Memory B cell (primary cell): ENCODE results near the gene IREB2.

Experiments
- ATAC-seq: fragments of 150-1000 bp; cut with Tn5 transposase; 2 replicates; pipeline ENCODE4 v1.10.0; 2021; ENCODE audit warnings: low read depth, mild to moderate bottlenecking, moderate library complexity
- DNase-seq, 2 donors: peaks; one replicate each; pipeline ENCODE4 v3.0.0; 2022; ENCODE audit warnings: low spot score in 2 of 2
- H3K27ac Mint-ChIP-seq: one replicate; pipeline ENCODE4 v1.8.0; 2022; ENCODE audit warnings: mild to moderate bottlenecking, moderate library complexity, mixed read lengths
- H3K27me3 Mint-ChIP-seq: one replicate; pipeline ENCODE4 v1.8.0; 2022; ENCODE audit warnings: mixed read lengths
- H3K36me3 Mint-ChIP-seq: one replicate; pipeline ENCODE4 v1.8.0; 2022; ENCODE audit warnings: mild to moderate bottlenecking, mixed read lengths
- H3K4me1 Mint-ChIP-seq: one replicate; pipeline ENCODE4 v1.8.0; 2022; ENCODE audit warnings: mixed read lengths
- H3K4me3 Mint-ChIP-seq: one replicate; pipeline ENCODE4 v1.8.0; 2022; ENCODE audit warnings: mild to moderate bottlenecking, moderate library complexity, mixed read lengths
- H3K9me3 Mint-ChIP-seq: one replicate; pipeline ENCODE4 v1.8.0; 2022; ENCODE audit warnings: mixed read lengths

The IREB2 gene

GRCh38 chr15:78453447-78453846 is 15.4 kb downstream of the IREB2 start:
- H3K4me3 Mint-ChIP-seq = peak overlapping the region; percentile 2
- H3K36me3 Mint-ChIP-seq = peaks cover 14% of the 10 kb centered on the region
- peaks cover 46% of the 10 kb centered on the region for H3K4me1 Mint-ChIP-seq
- no peaks in the 10 kb centered on the region for H3K27me3 Mint-ChIP-seq
- H3K9me3 Mint-ChIP-seq = peaks cover 1% of the 10 kb centered on the region
- peak; percentile 41 for ATAC-seq
- peak overlapping the region; percentile 22 for H3K27ac Mint-ChIP-seq
- DNase-seq = no peak

GRCh38 chr15:78454992-78455391 is 17.0 kb downstream of the IREB2 start:
- peaks cover 1% of the 10 kb centered on the region for H3K9me3 Mint-ChIP-seq
- H3K4me3 Mint-ChIP-seq = peak overlapping the region; percentile 4
- DNase-seq = peak in 1 of 2 donors; percentile 44
- H3K27ac Mint-ChIP-seq = peak overlapping the region; percentile 8
- ATAC-seq = peak; percentile 98
- peaks cover 45% of the 10 kb centered on the region for H3K4me1 Mint-ChIP-seq
- H3K27me3 Mint-ChIP-seq = no peaks in the 10 kb centered on the region
- peaks cover 12% of the 10 kb centered on the region for H3K36me3 Mint-ChIP-seq

GRCh38 chr15:78455749-78456148 is 17.7 kb downstream of the IREB2 start:
- H3K27me3 Mint-ChIP-seq = no peaks in the 10 kb centered on the region
- DNase-seq (no peak), ATAC-seq (no peak)
- H3K9me3 Mint-ChIP-seq = peaks cover 1% of the 10 kb centered on the region
- H3K27ac Mint-ChIP-seq = no peak overlapping the region
- H3K4me3 Mint-ChIP-seq = no peak overlapping the region
- peaks cover 10% of the 10 kb centered on the region for H3K36me3 Mint-ChIP-seq
- H3K4me1 Mint-ChIP-seq = peaks cover 41% of the 10 kb centered on the region

- no peak for DNase-seq
- no peaks in the 10 kb centered on the region for H3K27me3 Mint-ChIP-seq
- peaks cover 1% of the 10 kb centered on the region for H3K9me3 Mint-ChIP-seq
- ATAC-seq = no peak
- peaks cover 46% of the 10 kb centered on the region for H3K4me1 Mint-ChIP-seq
- no peak overlapping the region for H3K4me3 Mint-ChIP-seq
- peak overlapping the region; percentile 35 for H3K27ac Mint-ChIP-seq
- peaks cover 10% of the 10 kb centered on the region for H3K36me3 Mint-ChIP-seq
Measured at GRCh38 chr15:78456426-78456825, 18.4 kb downstream of the IREB2 start.

- Mint-ChIP-seq H3K9me3 (peaks cover 1% of the 10 kb centered on the region), H3K36me3 (peaks cover 9% of the 10 kb centered on the region), H3K4me3 (no peak overlapping the region), H3K4me1 (peaks cover 44% of the 10 kb centered on the region), H3K27ac (peak overlapping the region; percentile 35), H3K27me3 (no peaks in the 10 kb centered on the region)
- ATAC-seq = no peak
- no peak for DNase-seq
Measured at GRCh38 chr15:78457101-78457500, 19.1 kb downstream of the IREB2 start.

GRCh38 chr15:78460737-78461136 is 22.7 kb downstream of the IREB2 start:
- H3K27ac Mint-ChIP-seq = peak overlapping the region; percentile 75
- no peaks in the 10 kb centered on the region for H3K9me3 Mint-ChIP-seq
- peaks cover 21% of the 10 kb centered on the region for H3K36me3 Mint-ChIP-seq
- H3K27me3 Mint-ChIP-seq = no peaks in the 10 kb centered on the region
- no peak overlapping the region for H3K4me3 Mint-ChIP-seq
- ATAC-seq (peak; percentile 35), DNase-seq (no peak)
- H3K4me1 Mint-ChIP-seq = peaks cover 21% of the 10 kb centered on the region

GRCh38 chr15:78461171-78461888 is 23.3 kb downstream of the IREB2 start:
- H3K27ac Mint-ChIP-seq = peak overlapping the region; percentile 75
- ATAC-seq (peak; percentile 50), DNase-seq (no peak)
- no peaks in the 10 kb centered on the region for H3K27me3 Mint-ChIP-seq
- H3K36me3 Mint-ChIP-seq = peaks cover 21% of the 10 kb centered on the region
- no peaks in the 10 kb centered on the region for H3K9me3 Mint-ChIP-seq
- peaks cover 21% of the 10 kb centered on the region for H3K4me1 Mint-ChIP-seq
- no peak overlapping the region for H3K4me3 Mint-ChIP-seq

- H3K36me3 Mint-ChIP-seq = peaks cover 18% of the 10 kb centered on the region
- ATAC-seq (no peak), DNase-seq (no peak)
- no peaks in the 10 kb centered on the region for H3K9me3 Mint-ChIP-seq
- no peak overlapping the region for H3K4me3 Mint-ChIP-seq
- H3K27ac Mint-ChIP-seq = no peak overlapping the region
- H3K27me3 Mint-ChIP-seq = no peaks in the 10 kb centered on the region
- no peaks in the 10 kb centered on the region for H3K4me1 Mint-ChIP-seq
Measured at GRCh38 chr15:78469031-78469430, 31.0 kb downstream of the IREB2 start.

- Mint-ChIP-seq H3K4me1 (no peaks in the 10 kb centered on the region), H3K36me3 (peaks cover 8% of the 10 kb centered on the region), H3K4me3 (no peak overlapping the region), H3K27me3 (no peaks in the 10 kb centered on the region), H3K9me3 (no peaks in the 10 kb centered on the region), H3K27ac (no peak overlapping the region)
- no peak for DNase-seq
- ATAC-seq = no peak
Measured at GRCh38 chr15:78477295-78477694, 39.3 kb downstream of the IREB2 start.

- Mint-ChIP-seq H3K9me3 (no peaks in the 10 kb centered on the region), H3K4me3 (no peak overlapping the region), H3K27me3 (no peaks in the 10 kb centered on the region), H3K4me1 (no peaks in the 10 kb centered on the region), H3K36me3 (peaks cover 13% of the 10 kb centered on the region), H3K27ac (no peak overlapping the region)
- ATAC-seq (no peak), DNase-seq (no peak)
Measured at GRCh38 chr15:78479650-78480049, 41.6 kb downstream of the IREB2 start.

GRCh38 chr15:78481917-78482316 is 43.9 kb downstream of the IREB2 start:
- Mint-ChIP-seq H3K4me1 (no peaks in the 10 kb centered on the region), H3K9me3 (no peaks in the 10 kb centered on the region), H3K36me3 (peaks cover 18% of the 10 kb centered on the region)

GRCh38 chr15:78492872-78493271 is 54.9 kb downstream of the IREB2 start:
- ATAC-seq = no peak
- Mint-ChIP-seq H3K9me3 (no peaks in the 10 kb centered on the region), H3K4me1 (no peaks in the 10 kb centered on the region), H3K36me3 (peaks cover 34% of the 10 kb centered on the region), H3K27ac (no peak overlapping the region), H3K4me3 (no peak overlapping the region), H3K27me3 (no peaks in the 10 kb centered on the region)
- no peak for DNase-seq

More at GRCh38 chr15:78481917-78482316, 43.9 kb downstream of the IREB2 start:
- DNase-seq = no peak
- Mint-ChIP-seq H3K4me3 (no peak overlapping the region), H3K27me3 (no peaks in the 10 kb centered on the region), H3K27ac (no peak overlapping the region)
- no peak for ATAC-seq

GRCh38 chr15:78501857-78502256 is 63.8 kb downstream of the IREB2 start:
- DNase-seq (no peak), ATAC-seq (no peak)
- peaks cover 15% of the 10 kb centered on the region for H3K36me3 Mint-ChIP-seq
- H3K27me3 Mint-ChIP-seq = no peaks in the 10 kb centered on the region
- H3K27ac Mint-ChIP-seq = no peak overlapping the region
- H3K4me3 Mint-ChIP-seq = no peak overlapping the region
- peaks cover 1% of the 10 kb centered on the region for H3K9me3 Mint-ChIP-seq
- peaks cover under 1% of the 10 kb centered on the region for H3K4me1 Mint-ChIP-seq

GRCh38 chr15:78502641-78503040 is 64.6 kb downstream of the IREB2 start:
- H3K4me3 Mint-ChIP-seq = no peak overlapping the region
- peaks cover 12% of the 10 kb centered on the region for H3K36me3 Mint-ChIP-seq
- peaks cover 1% of the 10 kb centered on the region for H3K9me3 Mint-ChIP-seq
- ATAC-seq = no peak
- peaks cover 3% of the 10 kb centered on the region for H3K4me1 Mint-ChIP-seq
- H3K27me3 Mint-ChIP-seq = no peaks in the 10 kb centered on the region
- DNase-seq = no peak
- no peak overlapping the region for H3K27ac Mint-ChIP-seq
